Kidney (tissue), 14 donors: ENCODE results near the gene PLEKHG4. TPM values are rescaled to one million over a fixed set of nuclear protein-coding genes. Genes with fewer than 3 reads are reported as not detected.

ENCODE experiments used
- DNase-seq, 5 donors: peaks; one replicate each; pipeline ENCODE4 v3.0.0-alpha.2; 2013 to 2020
- FAIRE-seq: peaks from 2 replicates; lab custom pipeline; 2012; peaks lifted over from hg19 to GRCh38; lab: Jason Lieb, UNC
- H3K27ac ChIP-seq, 2 donors: one replicate each; pipeline ENCODE4 v1.7.0; 2013; ENCODE audit warnings: low read depth in 2 of 2, low read length in 2 of 2, inconsistent platforms in 1 of 2
- H3K27me3 ChIP-seq: one replicate; pipeline ENCODE4 v1.7.1; 2013; ENCODE audit warnings: low read length, inconsistent platforms; ENCODE audit not compliant: control insufficient read depth, insufficient read depth
- H3K36me3 ChIP-seq, 3 donors: one replicate each; pipeline versions ENCODE4 v1.7.0 to v1.7.1; 2013; ENCODE audit warnings: low read length in 3 of 3, control low read depth in 1 of 3, inconsistent platforms in 1 of 3; ENCODE audit not compliant: insufficient read depth in 3 of 3, control insufficient read depth in 2 of 3
- H3K4me1 ChIP-seq, 3 donors: one replicate each; pipeline versions ENCODE4 v1.7.0 to v1.7.1; 2013; ENCODE audit warnings: low read length in 3 of 3, inconsistent platforms in 1 of 3, low read depth in 1 of 3; ENCODE audit not compliant: control insufficient read depth in 2 of 3, insufficient read depth in 2 of 3
- H3K4me3 ChIP-seq, 3 donors: one replicate each; pipeline versions ENCODE4 v1.7.0 to v1.8.1; 2013; ENCODE audit warnings: low read length in 3 of 3, control low read depth in 1 of 3, inconsistent platforms in 1 of 3
- H3K9ac ChIP-seq, 3 donors: one replicate each; pipeline versions ENCODE4 v1.7.0 to v1.7.1; 2013; ENCODE audit warnings: low read length in 3 of 3, control low read depth in 1 of 3, inconsistent platforms in 1 of 3
- H3K9me3 ChIP-seq, 3 donors: one replicate each; pipeline versions ENCODE4 v1.7.0 to v1.7.1; 2013; ENCODE audit warnings: low read length in 3 of 3, control low read depth in 1 of 3, inconsistent platforms in 1 of 3; ENCODE audit not compliant: control insufficient read depth in 2 of 3, insufficient read depth in 1 of 3
- CTCF ChIP-seq: IDR thresholded peaks from 3 replicates; pipeline ENCODE4 v1.5.1; 2012; ENCODE audit warnings: mild to moderate bottlenecking, moderate library complexity, borderline replicate concordance; ENCODE audit not compliant: insufficient read depth; ENCODE audit errors: extremely low read depth
- intact Hi-C: fragments of 100-400 bp; cut with DNase I; formaldehyde crosslinking; loops from one replicate; pipeline ENCODE4 v1.11.1; 2022
- polyA plus RNA-seq: library from polyadenylated mRNA; stranded (reverse); fragments of 350-450 nt; fragmentation: Illumina TruSeq; extraction: RNeasy Lipid Tissue Mini Kit (QIAGEN cat#74804); gene quantifications from one replicate; pipeline ENCODE4 v1.2.3, GENCODE V29; 2014; ENCODE audit warnings: low read depth, low replicate concordance; ENCODE audit not compliant: insufficient read depth
- total RNA-seq: library from RNA; stranded (reverse); fragmentation: NEBNext Ultra II Directional; extraction: Animal tissue kit (Norgen Biotek cat#: 25700); gene quantifications from one replicate; pipeline ENCODE4 v1.2.1, GENCODE V29; 2021
- donor health status: control.
- donor health status: control.
- donor health status: control.
- donor health status: control.
- donor health status: control.
- donor health status: DM: yes; HTN: yes; CAD: no.
- donor health status: Normal renal cell carcinoma (clear cell type).

Gene PLEKHG4
- total and polyA plus RNA-seq, 2 donors from 2014 or later: 2.6 to 10.1 TPM

GRCh38 chr16:67275321-67275720 is 4.0 kb upstream of the PLEKHG4 start:
- TF ChIP-seq CTCF: no peak
- Histone ChIP-seq H3K4me1 (peaks cover 0 to 2% (median 0%) of the 10 kb centered on the region in 3 donors), H3K9ac (no peak overlapping the region), H3K27ac (no peak overlapping the region), H3K4me3 (no peak overlapping the region), H3K27me3 (no peaks in the 10 kb centered on the region), H3K36me3 (no peaks in the 10 kb centered on the region), H3K9me3 (no peaks in the 10 kb centered on the region)
- DNase-seq: no peak
- intact Hi-C loops: no loop called here
- FAIRE-seq: no peak

GRCh38 chr16:67277294-67277998 is 1.9 kb upstream of the PLEKHG4 start:
- H3K4me3 ChIP-seq: no peak overlapping the region
- no peaks in the 10 kb centered on the region for H3K27me3 ChIP-seq
- H3K9me3 ChIP-seq: no peaks in the 10 kb centered on the region
- FAIRE-seq: no peak
- H3K4me1 ChIP-seq: peaks cover 0 to 2% (median 0%) of the 10 kb centered on the region in 3 donors
- no peaks in the 10 kb centered on the region for H3K36me3 ChIP-seq
- intact Hi-C loops: no loop called here
- TF ChIP-seq CTCF: no peak
- peak in 1 of 5 donors; percentile 79 for DNase-seq
- H3K27ac ChIP-seq: no peak overlapping the region
- no peak overlapping the region for H3K9ac ChIP-seq

GRCh38 chr16:67277999-67278772 is 1.1 kb upstream of the PLEKHG4 start:
- peak overlapping the region in 1 of 3 donors; percentile 48 for H3K9ac ChIP-seq
- H3K27ac ChIP-seq: no peak overlapping the region
- intact Hi-C loops: no loop called here
- no peaks in the 10 kb centered on the region for H3K27me3 ChIP-seq
- TF ChIP-seq CTCF: no peak
- DNase-seq: peak in 2 of 5 donors; percentile 27 to 63
- H3K9me3 ChIP-seq: no peaks in the 10 kb centered on the region
- FAIRE-seq: no peak
- peaks cover 0 to 2% (median 0%) of the 10 kb centered on the region in 3 donors for H3K4me1 ChIP-seq
- H3K4me3 ChIP-seq: peak overlapping the region in 1 of 3 donors; percentile 37
- H3K36me3 ChIP-seq: no peaks in the 10 kb centered on the region
